ENCODE measurements around the gene KCTD1.

GRCh38 chr18:26546170-26546874, 2.0 kb downstream of the KCTD1 start:
- TF ChIP-seq CTCF (IDR thresholded peaks at IDR 0.05; ENCODE audit: low read length): no peak
- no peak for TF ChIP-seq EZH2phosphoT487 (IDR thresholded peaks at IDR 0.05; ENCODE audit: low read length)
- TF ChIP-seq EZH2 (optimal IDR thresholded peaks at IDR 0.05; ENCODE audit: low read depth, low read length): no peak

Measured in MM.1S (cell line).